Measurements from ENCODE around the gene PTPRD.

- TF ChIP-seq POLR2A (IDR thresholded peaks at IDR 0.05) (no peak), CTCF (IDR thresholded peaks at IDR 0.05) (no peak)
These were observed 1751.9 kb downstream of the PTPRD start for GRCh38 chr9:8860925-8861324.

Measured in Peyer's patch (tissue), 4 donors.